ENCODE measurements around the gene CSNK1E.

DNA sequence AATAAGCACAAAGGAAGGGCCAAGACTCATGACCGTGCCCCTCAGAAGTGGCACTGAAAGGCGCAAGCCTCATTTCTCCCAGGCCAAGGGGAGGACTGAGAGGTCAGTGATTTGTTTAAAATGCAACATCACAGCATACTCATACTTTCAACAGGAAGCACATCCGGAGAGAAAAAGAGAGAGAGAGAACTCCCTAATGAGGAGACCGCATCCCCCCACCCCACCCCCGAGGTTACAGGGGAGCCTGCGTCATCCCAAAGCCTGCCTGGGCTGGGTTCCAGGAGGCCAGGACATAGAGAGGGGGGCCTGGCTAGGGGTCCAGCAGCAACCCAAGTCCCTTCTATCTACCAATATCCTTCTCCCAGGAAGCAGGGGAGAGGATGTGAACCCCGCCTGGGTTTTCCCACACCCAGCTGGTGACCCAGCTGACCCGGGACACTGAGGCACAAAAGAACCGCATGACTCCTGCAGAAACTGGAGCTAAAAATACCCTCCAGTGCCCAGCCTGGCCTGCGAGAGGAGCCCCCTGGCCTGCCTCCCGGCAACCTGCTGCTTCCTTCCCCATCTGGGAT is 3.8 kb downstream of the CSNK1E start:
- TF ChIP-seq, protein P1, sequence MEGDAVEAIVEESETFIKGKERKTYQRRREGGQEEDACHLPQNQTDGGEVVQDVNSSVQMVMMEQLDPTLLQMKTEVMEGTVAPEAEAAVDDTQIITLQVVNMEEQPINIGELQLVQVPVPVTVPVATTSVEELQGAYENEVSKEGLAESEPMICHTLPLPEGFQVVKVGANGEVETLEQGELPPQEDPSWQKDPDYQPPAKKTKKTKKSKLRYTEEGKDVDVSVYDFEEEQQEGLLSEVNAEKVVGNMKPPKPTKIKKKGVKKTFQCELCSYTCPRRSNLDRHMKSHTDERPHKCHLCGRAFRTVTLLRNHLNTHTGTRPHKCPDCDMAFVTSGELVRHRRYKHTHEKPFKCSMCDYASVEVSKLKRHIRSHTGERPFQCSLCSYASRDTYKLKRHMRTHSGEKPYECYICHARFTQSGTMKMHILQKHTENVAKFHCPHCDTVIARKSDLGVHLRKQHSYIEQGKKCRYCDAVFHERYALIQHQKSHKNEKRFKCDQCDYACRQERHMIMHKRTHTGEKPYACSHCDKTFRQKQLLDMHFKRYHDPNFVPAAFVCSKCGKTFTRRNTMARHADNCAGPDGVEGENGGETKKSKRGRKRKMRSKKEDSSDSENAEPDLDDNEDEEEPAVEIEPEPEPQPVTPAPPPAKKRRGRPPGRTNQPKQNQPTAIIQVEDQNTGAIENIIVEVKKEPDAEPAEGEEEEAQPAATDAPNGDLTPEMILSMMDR (IDR thresholded peaks at IDR 0.05), result no peak
- peak; percentile 12 for TF ChIP-seq POLR2A (IDR thresholded peaks at IDR 0.05)
